CD14-positive monocyte (primary cell): Measurements from ENCODE around the gene ARHGAP11A. TPM values are rescaled to one million over a fixed set of nuclear protein-coding genes. Genes with fewer than 3 reads are reported as not detected.

Experiments
- DNase-seq, 3 donors: peaks; one replicate each; pipeline ENCODE4 v3.0.0-alpha.2; 2011 to 2022
- H2AFZ ChIP-seq: 2 replicates; pipeline ENCODE4 v1.6.0; 2012; ENCODE audit warnings: mild to moderate bottlenecking, low read depth, low read length, inconsistent platforms; ENCODE audit not compliant: insufficient read depth, poor library complexity, severe bottlenecking
- H3K27ac ChIP-seq, 2 donors: 1 replicate in 1 of 2; 2 replicates in 1 of 2; pipeline ENCODE4 v1.5.1; 2012 to 2013; ENCODE audit warnings: low read length in 2 of 2, control low read depth in 1 of 2, inconsistent platforms in 1 of 2, low read depth in 1 of 2, mild to moderate bottlenecking in 1 of 2
- H3K27me3 ChIP-seq, 2 donors: one replicate each; pipeline versions ENCODE4 v1.6.0 to v1.6.1; 2011 to 2013; ENCODE audit warnings: low read length in 2 of 2; ENCODE audit not compliant: control insufficient read depth in 2 of 2, insufficient read depth in 2 of 2
- H3K36me3 ChIP-seq, 2 donors: replicated peaks in 1 of 2; 1 replicate in 1 of 2; 2 replicates in 1 of 2; pipeline versions ENCODE4 v1.5.1 to v1.6.1; 2012 to 2013; ENCODE audit warnings: low read length in 2 of 2, control low read depth in 1 of 2, inconsistent platforms in 1 of 2, mild to moderate bottlenecking in 1 of 2; ENCODE audit not compliant: insufficient read depth in 2 of 2, control insufficient read depth in 1 of 2
- H3K4me1 ChIP-seq, 2 donors: 1 replicate in 1 of 2; 2 replicates in 1 of 2; pipeline versions ENCODE4 v1.5.1 to v1.6.1; 2012 to 2013; ENCODE audit warnings: low read length in 2 of 2, control low read depth in 1 of 2, inconsistent platforms in 1 of 2, mild to moderate bottlenecking in 1 of 2, moderate library complexity in 1 of 2; ENCODE audit not compliant: insufficient read depth in 2 of 2, control insufficient read depth in 1 of 2
- H3K4me2 ChIP-seq: replicated peaks from 2 replicates; pipeline ENCODE3; 2012; ENCODE audit warnings: low read length, moderate library complexity, mild to moderate bottlenecking; ENCODE audit not compliant: poor library complexity, severe bottlenecking; ENCODE audit errors: extremely low read depth
- H3K4me3 ChIP-seq, 3 experiments: fragments of 200-600 bp in 1 of 3; sonication (generic) in 1 of 3; replicated peaks in 1 of 3; 1 replicate in 2 of 3; 2 replicates in 1 of 3; pipeline ENCODE4 v1.5.1; 2011 to 2013; ENCODE audit warnings: low read length in 3 of 3, mild to moderate bottlenecking in 3 of 3, control low read depth in 2 of 3, low read depth in 2 of 3, inconsistent platforms in 1 of 3, moderate library complexity in 1 of 3
- H3K79me2 ChIP-seq: 2 replicates; pipeline ENCODE4 v1.6.0; 2012; ENCODE audit warnings: mild to moderate bottlenecking, control low read depth, inconsistent platforms, low read length, moderate library complexity; ENCODE audit not compliant: insufficient read depth
- H3K9ac ChIP-seq: 2 replicates; pipeline ENCODE4 v1.6.0; 2017; ENCODE audit warnings: low read length, mild to moderate bottlenecking; ENCODE audit not compliant: insufficient read depth, poor library complexity, severe bottlenecking
- H3K9me3 ChIP-seq, 2 donors: replicated peaks in 1 of 2; 1 replicate in 1 of 2; 2 replicates in 1 of 2; pipeline versions ENCODE4 v1.5.1 to v1.6.1; 2012 to 2013; ENCODE audit warnings: low read length in 2 of 2, control low read depth in 1 of 2; ENCODE audit not compliant: control insufficient read depth in 1 of 2, insufficient read depth in 1 of 2
- H4K20me1 ChIP-seq: 2 replicates; pipeline ENCODE4 v1.6.0; 2012; ENCODE audit warnings: mild to moderate bottlenecking, low read length, control low read depth, moderate library complexity; ENCODE audit not compliant: insufficient read depth
- H3K27ac Mint-ChIP-seq, 7 donors: one replicate each; pipeline ENCODE4 v1.8.0; 2020; ENCODE audit warnings: mild to moderate bottlenecking in 7 of 7, mixed read lengths in 7 of 7, moderate library complexity in 6 of 7, inconsistent platforms in 2 of 7
- H3K27me3 Mint-ChIP-seq, 3 donors: one replicate each; pipeline ENCODE4 v1.8.0; 2021 to 2022; ENCODE audit warnings: low read depth in 3 of 3, mild to moderate bottlenecking in 3 of 3, mixed read lengths in 3 of 3, moderate library complexity in 3 of 3, inconsistent platforms in 1 of 3
- H3K36me3 Mint-ChIP-seq, 2 donors: one replicate each; pipeline ENCODE4 v1.8.0; 2020; ENCODE audit warnings: mixed read lengths in 2 of 2, inconsistent platforms in 1 of 2, mild to moderate bottlenecking in 1 of 2
- H3K4me1 Mint-ChIP-seq: one replicate; pipeline ENCODE4 v1.8.0; 2020; ENCODE audit warnings: mild to moderate bottlenecking, mixed read lengths
- H3K4me3 Mint-ChIP-seq, 2 donors: one replicate each; pipeline ENCODE4 v1.8.0; 2020; ENCODE audit warnings: mild to moderate bottlenecking in 2 of 2, mixed read lengths in 2 of 2, moderate library complexity in 1 of 2
- H3K9me3 Mint-ChIP-seq, 7 donors: one replicate each; pipeline ENCODE4 v1.8.0; 2020 to 2022; ENCODE audit warnings: mixed read lengths in 7 of 7, mild to moderate bottlenecking in 6 of 7, moderate library complexity in 6 of 7, inconsistent platforms in 2 of 7
- CTCF ChIP-seq: fragments of 200-600 bp; IDR thresholded peaks from one replicate; pipeline ENCODE4 v1.8.0; 2022; ENCODE audit warnings: antibody characterized with exemption, mild to moderate bottlenecking
- WGBS: methylation state at CpG from one replicate; pipeline ENCODE4 v1.1.5; 2013; ENCODE audit warnings: missing lambda C conversion rate; ENCODE audit not compliant: insufficient coverage; 5-methylcytosine and 5-hydroxymethylcytosine counted together
- intact Hi-C, 2 donors: fragments of 100-400 bp; cut with micrococcal nuclease; formaldehyde crosslinking; loops; one replicate each; pipeline versions ENCODE4 v1.15.0 to v1.15.1; 2023
- polyA plus RNA-seq, 3 donors: library from polyadenylated mRNA; depleted of rRNA in 1 of 3; unstranded in 2 of 3; stranded (reverse) in 1 of 3; fragments of 300-500 nt in 2 of 3; fragments of >200 nt in 1 of 3; fragmentation: Illumina TruSeq in 2 of 3; gene quantifications; 1 replicate in 2 of 3; 2 replicates in 1 of 3; pipeline ENCODE4 v1.2.3, GENCODE V29; 2012 to 2021

ARHGAP11A gene
- polyA plus RNA-seq, 3 donors, result 0.91 to 1.6 (median 1.4) TPM

- Histone ChIP-seq H3K4me2 (no peak overlapping the region), H3K79me2 (no peaks in the 10 kb centered on the region), H3K27me3 (no peaks in the 10 kb centered on the region), H2AFZ (no peak overlapping the region), H3K9ac (no peak overlapping the region), H3K4me3 (no peak overlapping the region), H4K20me1 (no peaks in the 10 kb centered on the region), H3K27ac (no peak overlapping the region), H3K4me1 (no peaks in the 10 kb centered on the region), H3K36me3 (peaks cover 16 to 72% of the 10 kb centered on the region in 2 donors), H3K9me3 (no peaks in the 10 kb centered on the region)
- WGBS, result 87% methylated on average over 7 of the region's 9 CpGs
- Mint-ChIP-seq H3K36me3 (peaks cover 49 to 80% of the 10 kb centered on the region in 2 donors), H3K27me3 (no peaks in the 10 kb centered on the region), H3K27ac (no peak overlapping the region), H3K9me3 (no peaks in the 10 kb centered on the region), H3K4me3 (no peak overlapping the region), H3K4me1 (no peaks in the 10 kb centered on the region)
- intact Hi-C loops, result no loop called here
- no peak for DNase-seq
- TF ChIP-seq CTCF, result no peak
Measured at GRCh38 chr15:32656496-32656895, 41.2 kb downstream of the ARHGAP11A start.

GRCh38 chr15:32657198-32657883, 42.0 kb downstream of the ARHGAP11A start:
- peaks cover 16 to 72% of the 10 kb centered on the region in 2 donors for H3K36me3 ChIP-seq
- H4K20me1 ChIP-seq, result no peaks in the 10 kb centered on the region
- no peaks in the 10 kb centered on the region for H3K27me3 ChIP-seq
- Mint-ChIP-seq H3K9me3 (no peaks in the 10 kb centered on the region), H3K4me3 (no peak overlapping the region), H3K27ac (no peak overlapping the region), H3K36me3 (peaks cover 44 to 73% of the 10 kb centered on the region in 2 donors), H3K4me1 (no peaks in the 10 kb centered on the region), H3K27me3 (no peaks in the 10 kb centered on the region)
- intact Hi-C loops, result no loop called here
- no peak overlapping the region for H3K27ac ChIP-seq
- 86% methylated on average over 2 of the region's 5 CpGs for WGBS
- DNase-seq, result no peak
- no peak for TF ChIP-seq CTCF
- H3K4me2 ChIP-seq, result no peak overlapping the region
- H3K4me3 ChIP-seq, result no peak overlapping the region
- H3K9ac ChIP-seq, result no peak overlapping the region
- no peak overlapping the region for H2AFZ ChIP-seq
- H3K9me3 ChIP-seq, result no peaks in the 10 kb centered on the region
- no peaks in the 10 kb centered on the region for H3K79me2 ChIP-seq
- no peaks in the 10 kb centered on the region for H3K4me1 ChIP-seq
